Measurements from ENCODE around the gene MMP17.

Gene MMP17

GRCh38 chr12:131862600-131862993, 34.4 kb downstream of the MMP17 start:
- Histone ChIP-seq H4K20me1 (ENCODE audit: control insufficient read depth, insufficient read depth, low read depth, low read length) (no peaks in the 10 kb centered on the region), H3K36me3 (ENCODE audit: control insufficient read depth, low read length) (no peaks in the 10 kb centered on the region), H3K4me2 (ENCODE audit: low read length) (no peak overlapping the region), H3K79me2 (ENCODE audit: control insufficient read depth, low read length) (no peaks in the 10 kb centered on the region), H3K9me2 (replicated peaks; ENCODE audit: control insufficient read depth, low read length) (no peaks in the 10 kb centered on the region), H3K27me3 (ENCODE audit: control insufficient read depth, low read length) (no peaks in the 10 kb centered on the region), H3K4me1 (ENCODE audit: control insufficient read depth, low read length) (no peaks in the 10 kb centered on the region), H3F3A (ENCODE audit: control insufficient read depth, insufficient read depth) (no peaks in the 10 kb centered on the region), H3K9me3 (ENCODE audit: control insufficient read depth, insufficient read depth, low read length) (no peaks in the 10 kb centered on the region), H3K4me3 (ENCODE audit: low read length) (no peak overlapping the region), H3K27ac (ENCODE audit: low read depth, low read length) (no peak overlapping the region)
- TF ChIP-seq CTCF (IDR thresholded peaks at IDR 0.05; ENCODE audit: low read depth, low read length, poor library complexity, severe bottlenecking) (no peak), EZH2phosphoT487 (IDR thresholded peaks at IDR 0.05; ENCODE audit: borderline replicate concordance, low read length) (no peak)

DNA sequence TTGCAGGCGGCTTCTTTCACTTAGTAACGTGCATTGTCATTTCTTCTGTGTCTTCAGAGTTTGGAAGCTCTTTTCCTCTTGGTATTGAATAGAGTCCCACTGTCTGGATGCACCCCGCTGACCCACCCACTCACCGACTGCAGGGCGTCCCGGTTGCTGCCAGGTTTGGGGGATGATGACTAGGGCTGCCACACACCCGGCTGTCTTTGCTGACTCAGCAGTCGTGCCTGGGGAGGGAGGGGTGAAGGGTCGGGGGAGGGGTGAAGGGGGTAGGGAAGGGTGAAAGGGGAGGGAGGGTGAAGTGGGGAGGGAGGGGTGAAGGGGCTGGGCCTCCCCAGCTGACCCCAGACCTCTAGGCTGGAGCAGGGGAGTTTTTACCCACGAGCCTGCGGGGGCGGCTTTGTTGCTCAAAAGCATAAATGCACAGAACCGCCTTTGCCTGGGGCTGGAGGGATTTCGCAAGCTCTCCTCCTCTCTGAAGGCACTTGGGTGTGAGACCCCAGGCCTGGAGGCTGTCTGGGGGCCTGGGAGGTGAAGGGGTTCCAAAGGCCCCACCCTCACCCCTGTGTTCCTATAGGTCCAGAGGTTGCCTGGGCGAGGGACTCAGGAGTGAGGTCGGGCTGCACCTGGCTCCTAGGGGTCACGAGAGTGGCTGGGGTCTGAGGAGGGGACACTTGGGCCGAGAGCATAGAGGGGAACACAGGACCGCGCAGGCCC, 35.0 kb downstream of the MMP17 start:
- no peaks in the 10 kb centered on the region for H4K20me1 ChIP-seq (ENCODE audit: control insufficient read depth, insufficient read depth, low read depth, low read length)
- H3K4me2 ChIP-seq (ENCODE audit: low read length): no peak overlapping the region
- H3K79me2 ChIP-seq (ENCODE audit: control insufficient read depth, low read length): no peaks in the 10 kb centered on the region
- no peak overlapping the region for H3K27ac ChIP-seq (ENCODE audit: low read depth, low read length)
- no peaks in the 10 kb centered on the region for H3K4me1 ChIP-seq (ENCODE audit: control insufficient read depth, low read length)
- no peak overlapping the region for H3K4me3 ChIP-seq (ENCODE audit: low read length)
- no peaks in the 10 kb centered on the region for H3K36me3 ChIP-seq (ENCODE audit: control insufficient read depth, low read length)
- H3K27me3 ChIP-seq (ENCODE audit: control insufficient read depth, low read length): no peaks in the 10 kb centered on the region
- no peaks in the 10 kb centered on the region for H3K9me3 ChIP-seq (ENCODE audit: control insufficient read depth, insufficient read depth, low read length)
- H3K9me2 ChIP-seq (replicated peaks; ENCODE audit: control insufficient read depth, low read length): no peaks in the 10 kb centered on the region
- H3F3A ChIP-seq (ENCODE audit: control insufficient read depth, insufficient read depth): no peaks in the 10 kb centered on the region
- no peak for TF ChIP-seq EZH2phosphoT487 (IDR thresholded peaks at IDR 0.05; ENCODE audit: borderline replicate concordance, low read length)
- TF ChIP-seq CTCF (IDR thresholded peaks at IDR 0.05; ENCODE audit: low read depth, low read length, poor library complexity, severe bottlenecking): no peak

- no peak overlapping the region for H3K4me2 ChIP-seq (ENCODE audit: low read length)
- H3K9me3 ChIP-seq (ENCODE audit: control insufficient read depth, insufficient read depth, low read length): no peaks in the 10 kb centered on the region
- H3K4me1 ChIP-seq (ENCODE audit: control insufficient read depth, low read length): no peaks in the 10 kb centered on the region
- H3F3A ChIP-seq (ENCODE audit: control insufficient read depth, insufficient read depth): no peaks in the 10 kb centered on the region
- H4K20me1 ChIP-seq (ENCODE audit: control insufficient read depth, insufficient read depth, low read depth, low read length): no peaks in the 10 kb centered on the region
- no peaks in the 10 kb centered on the region for H3K79me2 ChIP-seq (ENCODE audit: control insufficient read depth, low read length)
- TF ChIP-seq EZH2phosphoT487 (IDR thresholded peaks at IDR 0.05; ENCODE audit: borderline replicate concordance, low read length) (no peak), CTCF (IDR thresholded peaks at IDR 0.05; ENCODE audit: low read depth, low read length, poor library complexity, severe bottlenecking) (no peak)
- H3K4me3 ChIP-seq (ENCODE audit: low read length): no peak overlapping the region
- no peaks in the 10 kb centered on the region for H3K36me3 ChIP-seq (ENCODE audit: control insufficient read depth, low read length)
- H3K9me2 ChIP-seq (replicated peaks; ENCODE audit: control insufficient read depth, low read length): no peaks in the 10 kb centered on the region
- H3K27ac ChIP-seq (ENCODE audit: low read depth, low read length): no peak overlapping the region
- no peaks in the 10 kb centered on the region for H3K27me3 ChIP-seq (ENCODE audit: control insufficient read depth, low read length)
Measured at GRCh38 chr12:131863711-131864396, 35.7 kb downstream of the MMP17 start.
